HCT116 (cell line): ENCODE data around the gene PPM1H. TPM values are rescaled to one million over a fixed set of nuclear protein-coding genes. Genes with fewer than 3 reads are reported as not detected.

Source experiments
- ATAC-seq: fragments of 200-7000 bp; cut with Tn5 transposase; 2 replicates; pipeline ENCODE4 v1.9.1; 2020; ENCODE audit warnings: mild to moderate bottlenecking, moderate library complexity
- BruUV-seq: library from RNA; stranded (reverse); fragments of 400-500 nt; replicated peaks from 2 replicates; lab custom pipeline; 2021; lab: Mats Ljungman, UMichigan
- CTCF ChIA-PET: fragments of 300-600 bp; sonication (Branson Sonifier 250); formaldehyde crosslinking; loops from one replicate; lab custom pipeline; 2021; ENCODE audit warnings: antibody characterized with exemption; lab: Charles Lee
- POLR2A ChIA-PET: fragments of 300-600, 350-600 bp; sonication (Branson Sonifier 250); formaldehyde crosslinking; loops from one replicate; lab custom pipeline; 2021; ENCODE audit warnings: antibody characterized with exemption; lab: Charles Lee
- RAD21 ChIA-PET, 2 experiments: fragments of 300-600 bp; sonication (Branson Sonifier 250); formaldehyde crosslinking; loops; one replicate each; lab custom pipeline; 2023; ENCODE audit warnings: low total read pairs in 2 of 2; ENCODE audit not compliant: uncharacterized antibody in 2 of 2, unreplicated experiment in 2 of 2, low non-redundant PET in 1 of 2; lab: Charles Lee
- DNase-seq: peaks from one replicate; pipeline ENCODE4 v3.0.0-alpha.2; 2010; ENCODE audit warnings: low read depth, low spot score
- H2AFZ ChIP-seq: fragments of 200-600 bp; shearing (Covaris generic), sonication (generic); 2 replicates; pipeline ENCODE4 v1.6.1; 2017; ENCODE audit warnings: low read depth, mixed run types, mixed read lengths, antibody characterized with exemption, low read length; ENCODE audit not compliant: poor library complexity, severe bottlenecking
- H3K27ac ChIP-seq: 2 replicates; pipeline ENCODE4 v1.5.1; 2012; ENCODE audit warnings: low read depth, low read length
- H3K27me3 ChIP-seq: fragments of 200-600 bp; sonication (generic); 2 replicates; pipeline ENCODE4 v1.6.1; 2016; ENCODE audit warnings: mixed run types, low read length, mixed read lengths; ENCODE audit not compliant: insufficient read depth
- H3K36me3 ChIP-seq, 2 experiments: fragments of 200-500 bp in 1 of 2; fragments of 200-600 bp in 1 of 2; sonication (Bioruptor generic) in 1 of 2; sonication (generic) in 1 of 2; 2 replicates each; pipeline versions ENCODE4 v1.5.1 to v1.6.1; 2014 to 2016; ENCODE audit warnings: low read length in 2 of 2, inconsistent platforms in 1 of 2, mixed read lengths in 1 of 2, mixed run types in 1 of 2; ENCODE audit not compliant: insufficient read depth in 2 of 2, control insufficient read depth in 1 of 2
- H3K4me1 ChIP-seq, 2 experiments: fragments of 200-600 bp in 1 of 2; sonication (generic) in 1 of 2; 2 replicates each; pipeline versions ENCODE4 v1.5.1 to v1.6.1; 2012 to 2017; ENCODE audit warnings: low read length in 2 of 2, inconsistent platforms in 1 of 2, mild to moderate bottlenecking in 1 of 2, mixed read lengths in 1 of 2, mixed run types in 1 of 2, moderate library complexity in 1 of 2; ENCODE audit not compliant: insufficient read depth in 2 of 2, control insufficient read depth in 1 of 2
- H3K4me2 ChIP-seq: fragments of 200-600 bp; sonication (generic); 2 replicates; pipeline ENCODE4 v1.6.1; 2017; ENCODE audit warnings: mixed run types, low read length, mixed read lengths
- H3K4me3 ChIP-seq, 2 experiments: fragments of 200-600 bp in 1 of 2; sonication (generic) in 1 of 2; replicated peaks in 1 of 2; 2 replicates each; pipeline ENCODE4 v1.5.1; 2011 to 2016; ENCODE audit warnings: low read length in 2 of 2, control low read depth in 1 of 2, low read depth in 1 of 2, mild to moderate bottlenecking in 1 of 2, mixed read lengths in 1 of 2, mixed run types in 1 of 2
- H3K79me2 ChIP-seq: fragments of 200-600 bp; sonication (generic); 2 replicates; pipeline ENCODE4 v1.6.1; 2017; ENCODE audit warnings: mild to moderate bottlenecking, mixed run types, low read length, moderate library complexity, mixed read lengths; ENCODE audit not compliant: insufficient read depth
- H3K9ac ChIP-seq: fragments of 200-600 bp; sonication (generic); 2 replicates; pipeline ENCODE4 v1.6.1; 2016; ENCODE audit warnings: low read length, mixed read lengths
- H3K9me2 ChIP-seq: fragments of 200-600 bp; sonication (generic), shearing (Covaris generic); 2 replicates; pipeline ENCODE4 v1.6.1; 2017; ENCODE audit warnings: mixed run types, mild to moderate bottlenecking, moderate library complexity; ENCODE audit not compliant: insufficient read depth
- H3K9me3 ChIP-seq, 2 experiments: fragments of 200-500 bp in 1 of 2; fragments of 200-600 bp in 1 of 2; sonication (Bioruptor generic) in 1 of 2; sonication (generic) in 1 of 2; 2 replicates each; pipeline ENCODE4 v1.6.1; 2014 to 2017; ENCODE audit warnings: low read length in 2 of 2, mixed read lengths in 2 of 2, inconsistent platforms in 1 of 2, low read depth in 1 of 2, mild to moderate bottlenecking in 1 of 2, mixed run types in 1 of 2, moderate library complexity in 1 of 2; ENCODE audit not compliant: control insufficient read depth in 1 of 2, insufficient read depth in 1 of 2
- H4K20me1 ChIP-seq: fragments of 200-600 bp; sonication (generic), shearing (Covaris generic); 2 replicates; pipeline ENCODE4 v1.6.1; 2017; ENCODE audit warnings: mixed run types, mild to moderate bottlenecking, moderate library complexity; ENCODE audit not compliant: insufficient read depth
- CBX3 ChIP-seq: IDR thresholded peaks from 2 replicates; pipeline ENCODE4 v1.6.1; 2012; ENCODE audit warnings: low read depth
- CEBPB ChIP-seq: IDR thresholded peaks from 2 replicates; pipeline ENCODE4 v1.6.1; 2012; ENCODE audit warnings: low read depth
- CTCF ChIP-seq, 3 experiments: fragments of 200-600 bp in 1 of 3; sonication (generic) in 1 of 3; IDR thresholded peaks in 2 of 3; conservative IDR thresholded peaks in 1 of 3; 2 replicates each; pipeline ENCODE4 v1.5.1; 2012 to 2017; ENCODE audit warnings: low read depth in 2 of 3, low read length in 2 of 3, antibody characterized with exemption in 1 of 3, borderline replicate concordance in 1 of 3, control low read depth in 1 of 3, mild to moderate bottlenecking in 1 of 3, mixed read lengths in 1 of 3, mixed run types in 1 of 3, moderate library complexity in 1 of 3; ENCODE audit not compliant: insufficient read depth in 1 of 3
- ELF1 ChIP-seq: IDR thresholded peaks from 2 replicates; pipeline ENCODE4 v1.6.1; 2012; ENCODE audit warnings: low read depth, borderline replicate concordance
- JUND ChIP-seq: IDR thresholded peaks from 2 replicates; pipeline ENCODE4 v1.6.1; 2012
- POLR2A ChIP-seq: IDR thresholded peaks from 2 replicates; pipeline ENCODE4 v1.7.0; 2011; ENCODE audit warnings: borderline replicate concordance; ENCODE audit not compliant: insufficient read depth, insufficient read length; ENCODE audit errors: extremely low read depth
- POLR2AphosphoS5 ChIP-seq: IDR thresholded peaks from 2 replicates; pipeline ENCODE4 v1.6.1; 2011; ENCODE audit warnings: mild to moderate bottlenecking, low read depth, low read length, moderate library complexity
- SP1 ChIP-seq: IDR thresholded peaks from 2 replicates; pipeline ENCODE4 v1.6.1; 2012; ENCODE audit warnings: low read depth
- SRF ChIP-seq: IDR thresholded peaks from 2 replicates; pipeline ENCODE4 v1.6.1; 2012; ENCODE audit warnings: low read depth
- TCF7L2 ChIP-seq: IDR thresholded peaks from 2 replicates; pipeline ENCODE4 v1.7.0; 2011; ENCODE audit warnings: borderline replicate concordance, inconsistent platforms; ENCODE audit not compliant: insufficient read depth, insufficient read length; ENCODE audit errors: extremely low read depth
- YY1 ChIP-seq: IDR thresholded peaks from 2 replicates; pipeline ENCODE4 v1.6.1; 2011; ENCODE audit warnings: low read length, low read depth, moderate library complexity, mild to moderate bottlenecking; ENCODE audit not compliant: insufficient replicate concordance; ENCODE audit errors: extremely low read depth
- ZFX ChIP-seq: fragments of 450-650 bp; IDR thresholded peaks from 2 replicates; pipeline ENCODE4 v1.6.1; 2017
- ZNF274 ChIP-seq: fragments of 200-500 bp; sonication (Bioruptor generic); IDR thresholded peaks from 2 replicates; pipeline ENCODE4 v1.6.1; 2014; ENCODE audit warnings: mild to moderate bottlenecking, low read depth, low read length, inconsistent platforms
- intact Hi-C: fragments of 100-400 bp; cut with micrococcal nuclease; formaldehyde crosslinking; loops from 2 replicates; pipeline ENCODE4 v1.10.0; 2022
- total RNA-seq: library from RNA; stranded (reverse); gene quantifications from one replicate; pipeline ENCODE4 v1.2.1, GENCODE V29; 2021; ENCODE audit not compliant: unreplicated experiment
- TF ChIP-seq, protein P1 (sequence below): IDR thresholded peaks from 2 replicates; pipeline ENCODE4 v1.6.1; 2012

PPM1H gene
- total RNA-seq, 1 experiment from 2014 or later: 8.0 TPM

GRCh38 chr12:62793256-62794217, 141.4 kb downstream of the PPM1H start (continued):
- TF ChIP-seq CTCF (IDR thresholded peaks at IDR 0.05 in 2 of 3, conservative IDR thresholded peaks at IDR 0.05 in 1 of 3; ENCODE audit: borderline replicate concordance in 1 of 3, insufficient read depth in 1 of 3, low read depth in 2 of 3, low read length in 2 of 3) (peak; percentile 87 to 94 (median 91)), TCF7L2 (no peak)

GRCh38 chr12:62792236-62792870, 142.6 kb downstream of the PPM1H start:
- Histone ChIP-seq H3K27ac (no peak overlapping the region), H3K9ac (no peak overlapping the region), H3K79me2 (no peaks in the 10 kb centered on the region), H3K4me1 (peaks cover 2 to 10% of the 10 kb centered on the region in 2 experiments; a peak in 3 of 4 replicates), H3K4me3 (no peak overlapping the region), H3K9me3 (no peaks in the 10 kb centered on the region), H3K27me3 (no peaks in the 10 kb centered on the region), H3K36me3 (no peaks in the 10 kb centered on the region), H3K9me2 (no peaks in the 10 kb centered on the region), H3K4me2 (no peak overlapping the region), H2AFZ (no peak overlapping the region), H4K20me1 (no peaks in the 10 kb centered on the region)
- TF ChIP-seq YY1 (no peak), CBX3 (no peak), CTCF (IDR thresholded peaks at IDR 0.05 in 2 of 3, conservative IDR thresholded peaks at IDR 0.05 in 1 of 3; ENCODE audit: borderline replicate concordance in 1 of 3, insufficient read depth in 1 of 3, low read depth in 2 of 3, low read length in 2 of 3) (no peak), SP1 (no peak), POLR2A (no peak), ZNF274 (no peak), ELF1 (no peak), ZFX (no peak), POLR2AphosphoS5 (no peak), CEBPB (no peak), JUND (no peak), SRF (no peak)
- TF ChIP-seq, protein P1, sequence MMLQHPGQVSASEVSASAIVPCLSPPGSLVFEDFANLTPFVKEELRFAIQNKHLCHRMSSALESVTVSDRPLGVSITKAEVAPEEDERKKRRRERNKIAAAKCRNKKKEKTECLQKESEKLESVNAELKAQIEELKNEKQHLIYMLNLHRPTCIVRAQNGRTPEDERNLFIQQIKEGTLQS: no peak
- no peak for ATAC-seq
- no peak for DNase-seq
- RAD21 ChIA-PET: no interaction called here
- POLR2A ChIA-PET: no interaction called here
- intact Hi-C loops: loop anchor here (2.0 kb wide), 1 partner anchor 68 kb away; no protein-coding TSS in a partner anchor
- CTCF ChIA-PET: interaction anchor here (1.0 to 3.3 kb wide), 2 partner anchors 211 to 354 kb away, joined by 3 to 11 read pairs; no protein-coding TSS in a partner anchor
- BruUV-seq: no TSS peak
